Gastroesophageal sphincter (tissue), 3 donors: ENCODE measurements around the gene PXDN.

Source experiments
- POLR2A ChIP-seq, 2 donors: fragments of 450-650 bp; IDR thresholded peaks; one replicate each; pipeline ENCODE4 v1.6.1; 2017; ENCODE audit warnings: antibody characterized with exemption in 2 of 2, mild to moderate bottlenecking in 2 of 2, moderate library complexity in 1 of 2
- TF ChIP-seq, protein P1 (sequence below), 4 experiments: fragments of 200-600 bp in 2 of 4; fragments of 450-650 bp in 2 of 4; sonication (generic) in 1 of 4; IDR thresholded peaks; one replicate each; pipeline ENCODE4 v1.5.1; 2017 to 2019; ENCODE audit warnings: antibody characterized with exemption in 4 of 4, mild to moderate bottlenecking in 2 of 4, moderate library complexity in 2 of 4

DNA sequence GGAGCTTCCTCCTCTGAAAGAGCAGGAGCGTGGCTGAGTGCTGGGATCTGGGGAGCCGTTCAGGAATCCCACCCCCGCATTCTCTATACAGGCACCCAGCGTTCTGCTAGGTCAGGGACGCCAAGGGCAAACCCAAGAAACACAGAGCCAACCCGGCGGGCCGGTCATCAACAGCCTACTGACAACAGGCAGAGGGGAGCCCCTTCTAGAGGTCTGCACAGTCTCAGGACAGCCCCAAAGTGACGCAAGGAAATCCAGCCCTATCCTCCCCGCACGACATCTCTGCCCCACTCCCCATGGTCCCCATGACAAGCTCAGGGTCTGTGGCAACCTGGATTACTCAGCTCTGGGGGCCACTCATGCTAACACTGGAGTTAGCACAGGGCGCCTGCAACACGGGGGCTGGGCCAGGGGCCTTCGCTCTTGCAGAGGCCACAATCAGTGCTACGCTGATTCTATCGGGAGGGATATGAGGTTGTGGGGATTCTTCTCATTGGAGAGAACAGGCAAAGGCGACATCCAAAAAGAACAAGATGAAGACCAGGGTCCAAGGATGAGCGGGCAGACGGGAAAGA is 81.6 kb downstream of the PXDN start:
- no peak for TF ChIP-seq POLR2A (IDR thresholded peaks at IDR 0.05)
- TF ChIP-seq, protein P1, sequence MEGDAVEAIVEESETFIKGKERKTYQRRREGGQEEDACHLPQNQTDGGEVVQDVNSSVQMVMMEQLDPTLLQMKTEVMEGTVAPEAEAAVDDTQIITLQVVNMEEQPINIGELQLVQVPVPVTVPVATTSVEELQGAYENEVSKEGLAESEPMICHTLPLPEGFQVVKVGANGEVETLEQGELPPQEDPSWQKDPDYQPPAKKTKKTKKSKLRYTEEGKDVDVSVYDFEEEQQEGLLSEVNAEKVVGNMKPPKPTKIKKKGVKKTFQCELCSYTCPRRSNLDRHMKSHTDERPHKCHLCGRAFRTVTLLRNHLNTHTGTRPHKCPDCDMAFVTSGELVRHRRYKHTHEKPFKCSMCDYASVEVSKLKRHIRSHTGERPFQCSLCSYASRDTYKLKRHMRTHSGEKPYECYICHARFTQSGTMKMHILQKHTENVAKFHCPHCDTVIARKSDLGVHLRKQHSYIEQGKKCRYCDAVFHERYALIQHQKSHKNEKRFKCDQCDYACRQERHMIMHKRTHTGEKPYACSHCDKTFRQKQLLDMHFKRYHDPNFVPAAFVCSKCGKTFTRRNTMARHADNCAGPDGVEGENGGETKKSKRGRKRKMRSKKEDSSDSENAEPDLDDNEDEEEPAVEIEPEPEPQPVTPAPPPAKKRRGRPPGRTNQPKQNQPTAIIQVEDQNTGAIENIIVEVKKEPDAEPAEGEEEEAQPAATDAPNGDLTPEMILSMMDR (IDR thresholded peaks at IDR 0.05): no peak
